Left colon (tissue), 2 donors: ENCODE data around the gene RAB40B. TPM values are rescaled to one million over a fixed set of nuclear protein-coding genes. Genes with fewer than 3 reads are reported as not detected.

ENCODE experiments used
- ATAC-seq: fragments of 200-7000 bp; cut with Tn5 transposase; one replicate; pipeline ENCODE4 v1.9.1; 2020; ENCODE audit warnings: mild to moderate bottlenecking, moderate library complexity
- DNase-seq, 2 donors: peaks; one replicate each; pipeline ENCODE4 v3.0.0-alpha.2; 2020
- intact Hi-C, 2 donors: fragments of 100-400 bp; cut with DNase I in 1 of 2; cut with micrococcal nuclease in 1 of 2; formaldehyde crosslinking; loops; one replicate each; pipeline versions ENCODE4 v1.11.2 to v1.14.0; 2022; cut with DNase I, micrococcal nuclease
- total RNA-seq, 2 donors: library from RNA; stranded (reverse); fragmentation: NEBNext Ultra II Directional; extraction: Animal tissue kit (Norgen Biotek cat#: 25700); gene quantifications; one replicate each; pipeline ENCODE4 v1.2.1, GENCODE V29; 2021
- donor health status: DM: no; HTN: no; CAD: no.
- donor health status: DM: yes; HTN: yes; CAD: no.

Gene RAB40B
- total RNA-seq, 2 donors from 2014 or later = 29.4 to 29.5 TPM

- intact Hi-C loops = no loop called here
- DNase-seq (no peak), ATAC-seq (no peak)
These were observed 21.1 kb downstream of the RAB40B start for GRCh38 chr17:82677353-82677925.

GRCh38 chr17:82675476-82676245 lies 22.8 kb downstream of the RAB40B start:
- ATAC-seq = no peak
- intact Hi-C loops = no loop called here

GRCh38 chr17:82674656-82675475 lies 23.6 kb downstream of the RAB40B start:
- ATAC-seq (peak; percentile 50), DNase-seq (peak in 1 of 2 donors; percentile 50)
- intact Hi-C loops = no loop called here

More at GRCh38 chr17:82675476-82676245, 22.8 kb downstream of the RAB40B start:
- DNase-seq = no peak

GRCh38 chr17:82670661-82671450 lies 27.6 kb downstream of the RAB40B start:
- DNase-seq = no peak
- intact Hi-C loops = no loop called here
- ATAC-seq = peak; percentile 1

- intact Hi-C loops = loop anchor here in 1 of 2 donors (10.0 kb wide), 1 partner anchor 96 kb away; no protein-coding TSS in a partner anchor
- DNase-seq (peak; percentile 69 to 80), ATAC-seq (peak; percentile 94)
These were observed 29.8 kb downstream of the RAB40B start for GRCh38 chr17:82668631-82669099.

GRCh38 chr17:82668024-82668630 lies 30.4 kb downstream of the RAB40B start:
- peak; percentile 16 for ATAC-seq

GRCh38 chr17:82667668-82668000 lies 30.9 kb downstream of the RAB40B start:
- intact Hi-C loops = loop anchor here in 1 of 2 donors (10.0 kb wide), 1 partner anchor 97 kb away; no protein-coding TSS in a partner anchor
- no peak for ATAC-seq

More at GRCh38 chr17:82668024-82668630, 30.4 kb downstream of the RAB40B start:
- DNase-seq = no peak
- intact Hi-C loops = loop anchor here in 1 of 2 donors (10.0 kb wide), 1 partner anchor 97 kb away; no protein-coding TSS in a partner anchor

GRCh38 chr17:82666931-82667667 lies 31.4 kb downstream of the RAB40B start:
- DNase-seq = no peak
- ATAC-seq = no peak
- intact Hi-C loops = loop anchor here in 1 of 2 donors (10.0 kb wide), 1 partner anchor 98 kb away; no protein-coding TSS in a partner anchor

More at GRCh38 chr17:82667668-82668000, 30.9 kb downstream of the RAB40B start:
- no peak for DNase-seq

GRCh38 chr17:82665891-82666290 lies 32.6 kb downstream of the RAB40B start:
- intact Hi-C loops = loop anchor here in 1 of 2 donors (10.0 kb wide), 1 partner anchor 99 kb away; no protein-coding TSS in a partner anchor
- ATAC-seq = no peak
- no peak for DNase-seq

GRCh38 chr17:82665217-82665616 lies 33.3 kb downstream of the RAB40B start:
- no peak for ATAC-seq
- DNase-seq = no peak
- intact Hi-C loops = loop anchor here in 1 of 2 donors (10.0 kb wide), 1 partner anchor 100 kb away; no protein-coding TSS in a partner anchor

- no peak for DNase-seq
- intact Hi-C loops = loop anchor here in 1 of 2 donors (10.0 kb wide), 1 partner anchor 100 kb away; no protein-coding TSS in a partner anchor
These were observed 33.8 kb downstream of the RAB40B start for GRCh38 chr17:82664701-82665182.

GRCh38 chr17:82664276-82664575 lies 34.3 kb downstream of the RAB40B start:
- ATAC-seq = no peak
- intact Hi-C loops = loop anchor here in 1 of 2 donors (10.0 kb wide), 1 partner anchor 101 kb away; no protein-coding TSS in a partner anchor
- DNase-seq = no peak

More at GRCh38 chr17:82664701-82665182, 33.8 kb downstream of the RAB40B start:
- ATAC-seq = no peak

- intact Hi-C loops = loop anchor here in 1 of 2 donors (10.0 kb wide), 1 partner anchor 101 kb away; no protein-coding TSS in a partner anchor
- ATAC-seq (no peak), DNase-seq (no peak)
These were observed 34.9 kb downstream of the RAB40B start for GRCh38 chr17:82663381-82664275.

GRCh38 chr17:82662711-82663261 lies 35.7 kb downstream of the RAB40B start:
- intact Hi-C loops = loop anchor here in 1 of 2 donors (10.0 kb wide), 1 partner anchor 102 kb away; no protein-coding TSS in a partner anchor
- ATAC-seq (no peak), DNase-seq (no peak)
